DOHH2 (cell line): Measurements from ENCODE around the gene GLUL.
"Not testable (repeated sequence)": the region's sequence is repeated elsewhere in the genome, so short reads cannot be mapped to it uniquely, and the experiment has no call there.

ENCODE experiments used
- EZH2phosphoT487 ChIP-seq: fragments of 200-600 bp; sonication (generic); IDR thresholded peaks from 2 replicates; pipeline ENCODE4 v1.6.1; 2017; ENCODE audit warnings: borderline replicate concordance, mild to moderate bottlenecking, antibody characterized with exemption, low read length, moderate library complexity, mixed read lengths
- TF ChIP-seq, protein P1 (sequence below): fragments of 200-600 bp; sonication (generic); IDR thresholded peaks from one replicate; pipeline ENCODE4 v1.5.1; 2014; ENCODE audit warnings: antibody characterized with exemption, mild to moderate bottlenecking, low read depth, low read length; ENCODE audit not compliant: poor library complexity, severe bottlenecking

DNA sequence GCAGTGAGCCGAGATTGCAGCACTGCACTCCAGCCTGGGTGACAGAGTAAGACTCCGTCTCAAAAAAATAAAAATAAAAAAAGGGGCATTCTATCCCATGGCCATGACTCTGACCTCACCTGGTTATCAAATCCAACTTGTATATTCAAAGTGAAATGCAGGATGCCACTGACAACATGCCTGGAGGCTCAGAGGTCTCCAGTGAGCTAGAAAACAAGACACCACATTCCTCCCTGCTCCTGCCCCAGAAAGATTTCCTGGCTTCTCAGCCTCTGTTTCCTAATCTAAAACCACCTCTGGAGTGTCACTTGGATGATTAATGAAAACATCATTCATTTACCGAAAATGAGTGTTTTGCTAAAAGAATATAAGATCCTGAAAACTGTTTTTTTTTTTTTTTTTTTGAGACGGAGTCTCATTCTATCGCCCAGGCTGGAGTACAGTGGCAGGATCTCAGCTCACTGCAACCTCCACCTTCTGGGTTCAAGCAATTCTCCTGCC lies 58.5 kb downstream of the GLUL start:
- TF ChIP-seq, protein P1, sequence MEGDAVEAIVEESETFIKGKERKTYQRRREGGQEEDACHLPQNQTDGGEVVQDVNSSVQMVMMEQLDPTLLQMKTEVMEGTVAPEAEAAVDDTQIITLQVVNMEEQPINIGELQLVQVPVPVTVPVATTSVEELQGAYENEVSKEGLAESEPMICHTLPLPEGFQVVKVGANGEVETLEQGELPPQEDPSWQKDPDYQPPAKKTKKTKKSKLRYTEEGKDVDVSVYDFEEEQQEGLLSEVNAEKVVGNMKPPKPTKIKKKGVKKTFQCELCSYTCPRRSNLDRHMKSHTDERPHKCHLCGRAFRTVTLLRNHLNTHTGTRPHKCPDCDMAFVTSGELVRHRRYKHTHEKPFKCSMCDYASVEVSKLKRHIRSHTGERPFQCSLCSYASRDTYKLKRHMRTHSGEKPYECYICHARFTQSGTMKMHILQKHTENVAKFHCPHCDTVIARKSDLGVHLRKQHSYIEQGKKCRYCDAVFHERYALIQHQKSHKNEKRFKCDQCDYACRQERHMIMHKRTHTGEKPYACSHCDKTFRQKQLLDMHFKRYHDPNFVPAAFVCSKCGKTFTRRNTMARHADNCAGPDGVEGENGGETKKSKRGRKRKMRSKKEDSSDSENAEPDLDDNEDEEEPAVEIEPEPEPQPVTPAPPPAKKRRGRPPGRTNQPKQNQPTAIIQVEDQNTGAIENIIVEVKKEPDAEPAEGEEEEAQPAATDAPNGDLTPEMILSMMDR = not testable (repeated sequence)
- TF ChIP-seq EZH2phosphoT487 = not testable (repeated sequence)
